Aorta (tissue), 5 donors: Measurements from ENCODE around the gene C2CD2. TPM values are rescaled to one million over a fixed set of nuclear protein-coding genes. Genes with fewer than 3 reads are reported as not detected.

Experiments used
- ATAC-seq: fragments of 200-7000 bp; cut with Tn5 transposase; one replicate; pipeline ENCODE4 v1.9.1; 2022; ENCODE audit warnings: moderate library complexity; ENCODE audit not compliant: low FRiP score
- DNase-seq, 2 donors: peaks; one replicate each; pipeline ENCODE4 v3.0.0-alpha.2; 2020
- H3K27ac ChIP-seq, 2 donors: one replicate each; pipeline ENCODE4 v1.5.1; 2013; ENCODE audit warnings: low read length in 2 of 2, mild to moderate bottlenecking in 2 of 2, moderate library complexity in 2 of 2, control low read depth in 1 of 2, inconsistent platforms in 1 of 2, low read depth in 1 of 2
- H3K27me3 ChIP-seq, 2 donors: one replicate each; pipeline ENCODE4 v1.6.1; 2013; ENCODE audit warnings: control low read depth in 1 of 2, low read length in 1 of 2, mild to moderate bottlenecking in 1 of 2, moderate library complexity in 1 of 2; ENCODE audit not compliant: insufficient read depth in 2 of 2, control insufficient read depth in 1 of 2
- H3K36me3 ChIP-seq, 2 donors: one replicate each; pipeline ENCODE4 v1.6.1; 2013; ENCODE audit warnings: control low read depth in 1 of 2, low read length in 1 of 2, mild to moderate bottlenecking in 1 of 2; ENCODE audit not compliant: insufficient read depth in 2 of 2, control insufficient read depth in 1 of 2
- H3K4me1 ChIP-seq, 2 donors: one replicate each; pipeline ENCODE4 v1.6.1; 2013; ENCODE audit warnings: low read length in 2 of 2, control low read depth in 1 of 2, mild to moderate bottlenecking in 1 of 2, moderate library complexity in 1 of 2; ENCODE audit not compliant: insufficient read depth in 2 of 2, control insufficient read depth in 1 of 2
- H3K4me3 ChIP-seq, 2 donors: one replicate each; pipeline ENCODE4 v1.5.1; 2013; ENCODE audit warnings: low read length in 2 of 2, control low read depth in 1 of 2, mild to moderate bottlenecking in 1 of 2
- H3K9me3 ChIP-seq: one replicate; pipeline ENCODE4 v1.6.1; 2013; ENCODE audit warnings: mild to moderate bottlenecking, low read length; ENCODE audit not compliant: control insufficient read depth
- WGBS, 2 donors: extraction: QIAGEN DNeasy Blood & Tissue Kit; methylation state at CpG; one replicate each; pipeline ENCODE4 v1.1.7; 2013; 5-methylcytosine and 5-hydroxymethylcytosine counted together
- intact Hi-C, 2 donors: fragments of 100-400 bp; cut with DNase I; formaldehyde crosslinking; loops; one replicate each; pipeline versions ENCODE4 v1.14.2 to v1.15.0; 2022
- polyA plus RNA-seq, 2 donors: library from polyadenylated mRNA; stranded (reverse); fragments of 200-250 nt; gene quantifications; one replicate each; pipeline ENCODE4 v1.2.3, GENCODE V29; 2013
- total RNA-seq, 2 donors: library from RNA; stranded (reverse); fragmentation: NEBNext Ultra II Directional; extraction: Animal tissue kit (Norgen Biotek cat#: 25700); gene quantifications; one replicate each; pipeline ENCODE4 v1.2.1, GENCODE V29; 2021
- donor health status: healthy with polysubstance abuse.
- donor health status: Bipolar disorder and iron deficiency.
- donor health status: DM: no; HTN: no; CAD: no.
- donor health status: DM: no; HTN: no; CAD: no.
- donor health status: DM: yes; HTN: yes; CAD: no.

C2CD2 gene
- total and polyA plus RNA-seq, 4 donors, result 25.5 to 59.8 (median 47.8) TPM

DNA sequence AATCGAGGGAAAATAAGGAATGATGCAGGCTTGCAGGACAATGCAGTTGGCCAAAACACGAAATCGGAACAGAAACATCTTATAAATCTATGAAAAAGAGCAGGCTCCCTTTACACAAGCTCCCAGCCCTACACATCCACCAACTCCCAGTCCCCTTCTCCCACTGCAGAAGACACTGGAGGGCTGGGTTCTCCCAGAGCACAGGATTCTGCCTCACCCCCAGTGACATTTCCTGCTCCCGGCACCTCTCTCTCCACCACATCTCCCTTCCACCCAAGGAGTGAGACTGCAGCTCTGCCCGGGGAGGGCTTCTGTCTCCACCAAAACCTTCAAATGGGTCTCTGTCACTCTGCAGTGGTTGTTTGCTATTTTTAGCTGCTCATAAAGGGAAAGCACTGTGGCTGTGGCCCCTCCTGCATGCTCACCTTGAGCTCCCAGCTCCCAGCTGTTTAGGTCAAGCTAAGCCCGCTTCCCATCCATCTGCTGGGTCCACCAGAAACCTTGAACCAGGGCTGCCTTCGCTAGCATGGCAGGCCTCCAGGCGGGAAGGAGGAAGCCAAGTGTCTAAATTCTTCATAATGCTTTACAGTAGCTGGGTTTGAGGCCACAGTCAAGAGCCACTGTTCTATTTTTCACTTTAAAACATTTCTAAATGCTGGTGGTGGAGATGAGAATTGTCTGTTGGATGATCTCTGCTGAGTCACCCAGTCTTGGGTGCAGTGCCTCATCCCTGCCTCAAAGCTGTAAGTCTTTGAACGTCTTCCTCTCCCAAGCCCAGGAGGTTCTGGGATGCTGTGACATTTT is 3.3 kb upstream of the C2CD2 start:
- Histone ChIP-seq H3K9me3 (no peaks in the 10 kb centered on the region), H3K4me3 (no peak overlapping the region), H3K36me3 (no peaks in the 10 kb centered on the region), H3K4me1 (no peaks in the 10 kb centered on the region), H3K27me3 (no peaks in the 10 kb centered on the region), H3K27ac (peak overlapping the region in 1 of 2 donors; percentile 49)
- ATAC-seq, result no peak
- peak in 1 of 2 donors; percentile 21 for DNase-seq
- intact Hi-C loops, result loop anchor here in 1 of 2 donors (5.0 kb wide), 1 partner anchor 90 kb away; no protein-coding TSS in a partner anchor
- 82 to 88% methylated on average over 9 of the region's 9 CpGs for WGBS, 2 donors

- intact Hi-C loops, result loop anchor here in 1 of 2 donors (5.0 kb wide), 1 partner anchor 92 kb away; no protein-coding TSS in a partner anchor
- WGBS, 2 donors, result 93 to 94% methylated on average over 10 of the region's 10 CpGs
Measured at GRCh38 chr21:41955516-41955915, 1.7 kb upstream of the C2CD2 start.

GRCh38 chr21:41954654-41955499 is 1.1 kb upstream of the C2CD2 start:
- Histone ChIP-seq H3K27ac (peak overlapping the region in 1 of 2 donors; percentile 23), H3K4me3 (no peak overlapping the region), H3K27me3 (no peaks in the 10 kb centered on the region), H3K36me3 (no peaks in the 10 kb centered on the region), H3K9me3 (no peaks in the 10 kb centered on the region), H3K4me1 (no peaks in the 10 kb centered on the region)
- ATAC-seq (no peak), DNase-seq (peak in 1 of 2 donors; percentile 38)
- intact Hi-C loops, result loop anchor here (1.0 to 5.0 kb wide), 3 partner anchors 55 to 343 kb away; partner anchors contain the start of gene ZBTB21 (in 1 of the 2)
- WGBS, 2 donors, result 91 to 92% methylated on average over 20 of the region's 20 CpGs

More at GRCh38 chr21:41955516-41955915, 1.7 kb upstream of the C2CD2 start:
- Histone ChIP-seq H3K27ac (no peak overlapping the region), H3K9me3 (no peaks in the 10 kb centered on the region), H3K27me3 (no peaks in the 10 kb centered on the region), H3K36me3 (no peaks in the 10 kb centered on the region), H3K4me3 (no peak overlapping the region), H3K4me1 (no peaks in the 10 kb centered on the region)
- ATAC-seq (no peak), DNase-seq (peak in 1 of 2 donors; percentile 25)

GRCh38 chr21:41953249-41953830 is 478 bp downstream of the C2CD2 start:
- peak in 1 of 2 donors; percentile 53 for DNase-seq
- WGBS, 2 donors, result 1% methylated on average over 36 to 67 of the region's 67 CpGs
- peaks cover 0 to 2% of the 10 kb centered on the region in 2 donors for H3K4me1 ChIP-seq

DNA sequence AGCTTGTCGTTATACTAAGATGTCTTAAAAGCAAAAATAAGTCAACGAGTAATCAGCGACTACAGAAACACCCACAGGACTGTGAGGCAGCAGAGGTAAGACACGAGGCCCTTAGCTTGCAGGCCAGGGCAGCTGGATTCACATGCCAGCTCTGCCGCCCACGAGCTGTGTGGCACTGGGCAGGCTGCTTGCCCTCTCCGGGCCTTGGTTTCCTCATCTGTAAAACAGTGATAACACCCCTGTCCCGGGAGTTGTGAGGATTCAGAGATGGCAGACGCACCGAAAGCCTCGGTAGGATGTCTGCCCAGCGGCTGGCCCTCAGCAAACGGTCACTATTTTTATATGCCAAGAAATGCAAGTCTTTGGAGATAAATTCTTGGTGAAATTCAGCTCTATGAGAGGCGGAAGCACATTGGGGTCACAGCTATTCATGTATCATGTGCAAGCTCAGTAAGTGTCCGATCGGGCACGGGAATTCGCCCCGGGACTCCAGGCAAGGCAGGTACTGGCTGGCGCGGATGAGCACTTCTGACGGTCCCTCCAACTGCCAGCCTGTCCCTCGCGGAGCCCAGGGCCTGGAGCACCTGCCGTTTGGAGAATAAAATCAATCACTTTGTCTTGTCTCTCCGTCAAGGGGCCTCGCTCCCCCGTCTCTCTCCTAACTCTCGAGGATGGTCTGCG is 1.1 kb downstream of the C2CD2 start:
- ATAC-seq (no peak), DNase-seq (peak in 1 of 2 donors; percentile 42)
- no peaks in the 10 kb centered on the region for H3K9me3 ChIP-seq
- peaks cover 0 to 2% of the 10 kb centered on the region in 2 donors for H3K4me1 ChIP-seq
- peak overlapping the region in 1 of 2 donors; percentile 78 for H3K27ac ChIP-seq
- intact Hi-C loops, result loop anchor here in 1 of 2 donors (5.0 kb wide), 1 partner anchor 340 kb away; no protein-coding TSS in a partner anchor
- no peaks in the 10 kb centered on the region for H3K36me3 ChIP-seq
- 20 to 27% methylated on average over 30 of the region's 30 CpGs for WGBS, 2 donors
- H3K4me3 ChIP-seq, result peak overlapping the region; percentile 76 to 78
- no peaks in the 10 kb centered on the region for H3K27me3 ChIP-seq

More at GRCh38 chr21:41953249-41953830, 478 bp downstream of the C2CD2 start:
- ATAC-seq, result peak; percentile 27
- Histone ChIP-seq H3K27ac (peak overlapping the region in 1 of 2 donors; percentile 78), H3K9me3 (no peaks in the 10 kb centered on the region), H3K36me3 (no peaks in the 10 kb centered on the region), H3K27me3 (no peaks in the 10 kb centered on the region), H3K4me3 (peak overlapping the region; percentile 76 to 78)
- intact Hi-C loops, result loop anchor here in 1 of 2 donors (5.0 kb wide), 1 partner anchor 341 kb away; no protein-coding TSS in a partner anchor

- 88 to 92% methylated on average over 5 of the region's 5 CpGs for WGBS, 2 donors
- intact Hi-C loops, result loop anchor here in 1 of 2 donors (5.0 kb wide), 1 partner anchor 340 kb away; no protein-coding TSS in a partner anchor
- peaks cover 0 to 2% of the 10 kb centered on the region in 2 donors for H3K4me1 ChIP-seq
- no peak for ATAC-seq
- no peaks in the 10 kb centered on the region for H3K9me3 ChIP-seq
- no peak overlapping the region for H3K27ac ChIP-seq
- H3K4me3 ChIP-seq, result no peak overlapping the region
- no peaks in the 10 kb centered on the region for H3K36me3 ChIP-seq
- no peaks in the 10 kb centered on the region for H3K27me3 ChIP-seq
- peak in 1 of 2 donors; percentile 32 for DNase-seq
Measured at GRCh38 chr21:41951876-41952567, 1.8 kb downstream of the C2CD2 start.

- intact Hi-C loops, result loop anchor here in 1 of 2 donors (5.0 kb wide), 1 partner anchor 339 kb away; no protein-coding TSS in a partner anchor
- no peak overlapping the region for H3K4me3 ChIP-seq
- peaks cover 0 to 2% of the 10 kb centered on the region in 2 donors for H3K4me1 ChIP-seq
- H3K9me3 ChIP-seq, result no peaks in the 10 kb centered on the region
- WGBS, 2 donors, result 87 to 90% methylated on average over 14 of the region's 14 CpGs
- no peak for ATAC-seq
- no peak overlapping the region for H3K27ac ChIP-seq
- no peaks in the 10 kb centered on the region for H3K36me3 ChIP-seq
- H3K27me3 ChIP-seq, result no peaks in the 10 kb centered on the region
- DNase-seq, result peak in 1 of 2 donors; percentile 38
Measured at GRCh38 chr21:41950941-41951351, 2.9 kb downstream of the C2CD2 start.
